Upper lobe of right lung (tissue), 1 donor: Measurements from ENCODE around the gene STMP1. TPM values are rescaled to one million over a fixed set of nuclear protein-coding genes. Genes with fewer than 3 reads are reported as not detected.

Experiments
- ATAC-seq: fragments of 200-7000 bp; cut with Tn5 transposase; one replicate; pipeline ENCODE4 v1.9.1; 2020; ENCODE audit warnings: mild to moderate bottlenecking, moderate library complexity
- DNase-seq: peaks from one replicate; pipeline ENCODE4 v3.0.0-alpha.2; 2020
- H3K27ac ChIP-seq: fragments of 200-600 bp; one replicate; pipeline ENCODE4 v1.8.0; 2022
- H3K27me3 ChIP-seq: fragments of 200-600 bp; one replicate; pipeline ENCODE4 v1.8.0; 2022; ENCODE audit warnings: mild to moderate bottlenecking
- H3K36me3 ChIP-seq: fragments of 200-600 bp; one replicate; pipeline ENCODE4 v1.8.0; 2022
- H3K4me1 ChIP-seq: fragments of 200-600 bp; one replicate; pipeline ENCODE4 v1.8.0; 2022
- H3K4me3 ChIP-seq: fragments of 200-600 bp; one replicate; pipeline ENCODE4 v1.8.0; 2022; ENCODE audit warnings: mild to moderate bottlenecking
- H3K9me3 ChIP-seq: fragments of 200-600 bp; one replicate; pipeline ENCODE4 v1.8.0; 2022
- CTCF ChIP-seq: fragments of 200-600 bp; IDR thresholded peaks from one replicate; pipeline ENCODE4 v1.8.0; 2022; ENCODE audit warnings: antibody characterized with exemption
- intact Hi-C: fragments of 100-400 bp; cut with DNase I; formaldehyde crosslinking; loops from one replicate; pipeline ENCODE4 v1.11.0; 2022
- total RNA-seq: library from RNA; stranded (reverse); fragmentation: NEBNext Ultra II Directional; extraction: Animal tissue kit (Norgen Biotek cat#: 25700); gene quantifications from one replicate; pipeline ENCODE4 v1.2.1, GENCODE V29; 2021
- donor health status: DM: no; HTN: yes; CAD: no; lungs with severe emphysema.

STMP1 gene
- total RNA-seq, 1 donor from 2014 or later, result 23.4 TPM

- no peak for TF ChIP-seq CTCF
- ATAC-seq, result no peak
- DNase-seq, result no peak
- intact Hi-C loops, result no loop called here
- H3K36me3 ChIP-seq, result no peaks in the 10 kb centered on the region
- no peak overlapping the region for H3K27ac ChIP-seq
- H3K27me3 ChIP-seq, result no peaks in the 10 kb centered on the region
- H3K9me3 ChIP-seq, result no peaks in the 10 kb centered on the region
- no peak overlapping the region for H3K4me3 ChIP-seq
- no peaks in the 10 kb centered on the region for H3K4me1 ChIP-seq
These were observed 52.3 kb downstream of the STMP1 start for GRCh38 chr7:135714534-135715009.

- H3K4me3 ChIP-seq, result no peak overlapping the region
- TF ChIP-seq CTCF, result no peak
- no peak for ATAC-seq
- no peaks in the 10 kb centered on the region for H3K36me3 ChIP-seq
- no peaks in the 10 kb centered on the region for H3K27me3 ChIP-seq
- intact Hi-C loops, result no loop called here
- H3K27ac ChIP-seq, result no peak overlapping the region
- DNase-seq, result no peak
- H3K4me1 ChIP-seq, result no peaks in the 10 kb centered on the region
- no peaks in the 10 kb centered on the region for H3K9me3 ChIP-seq
These were observed 52.8 kb downstream of the STMP1 start for GRCh38 chr7:135715055-135715522.

GRCh38 chr7:135715673-135716072 is 53.4 kb downstream of the STMP1 start:
- intact Hi-C loops, result no loop called here
- Histone ChIP-seq H3K4me1 (no peaks in the 10 kb centered on the region), H3K27ac (no peak overlapping the region), H3K36me3 (no peaks in the 10 kb centered on the region), H3K27me3 (no peaks in the 10 kb centered on the region), H3K4me3 (no peak overlapping the region), H3K9me3 (no peaks in the 10 kb centered on the region)
- DNase-seq (no peak), ATAC-seq (no peak)
- TF ChIP-seq CTCF, result no peak

- intact Hi-C loops, result no loop called here
- ATAC-seq (no peak), DNase-seq (no peak)
- no peak for TF ChIP-seq CTCF
- Histone ChIP-seq H3K36me3 (no peaks in the 10 kb centered on the region), H3K9me3 (no peaks in the 10 kb centered on the region), H3K4me1 (no peaks in the 10 kb centered on the region), H3K27me3 (no peaks in the 10 kb centered on the region), H3K4me3 (no peak overlapping the region), H3K27ac (no peak overlapping the region)
These were observed 54.4 kb downstream of the STMP1 start for GRCh38 chr7:135716677-135717238.

- no peaks in the 10 kb centered on the region for H3K36me3 ChIP-seq
- H3K9me3 ChIP-seq, result no peaks in the 10 kb centered on the region
- no peak overlapping the region for H3K4me3 ChIP-seq
- DNase-seq (no peak), ATAC-seq (no peak)
- H3K27me3 ChIP-seq, result no peaks in the 10 kb centered on the region
- intact Hi-C loops, result no loop called here
- no peaks in the 10 kb centered on the region for H3K4me1 ChIP-seq
- no peak for TF ChIP-seq CTCF
- no peak overlapping the region for H3K27ac ChIP-seq
These were observed 55.4 kb downstream of the STMP1 start for GRCh38 chr7:135717693-135718092.

GRCh38 chr7:135718219-135718618 is 55.9 kb downstream of the STMP1 start:
- ATAC-seq (no peak), DNase-seq (no peak)
- Histone ChIP-seq H3K9me3 (no peaks in the 10 kb centered on the region), H3K36me3 (no peaks in the 10 kb centered on the region), H3K4me1 (no peaks in the 10 kb centered on the region), H3K27ac (no peak overlapping the region), H3K4me3 (no peak overlapping the region), H3K27me3 (no peaks in the 10 kb centered on the region)
- TF ChIP-seq CTCF, result no peak
- intact Hi-C loops, result no loop called here
